Measurements from ENCODE around the gene C2orf72. TPM values are rescaled to one million over a fixed set of nuclear protein-coding genes. Genes with fewer than 3 reads are reported as not detected.
A peak's percentile ranks its signal among the peaks of the same experiment; 100 is the strongest.

C2orf72 gene
- total and polyA plus RNA-seq, 2 of the 13 experiments (the other 11 are each of a cell fraction or from before 2014, with no cell fraction given): 147 to 203 TPM

DNA sequence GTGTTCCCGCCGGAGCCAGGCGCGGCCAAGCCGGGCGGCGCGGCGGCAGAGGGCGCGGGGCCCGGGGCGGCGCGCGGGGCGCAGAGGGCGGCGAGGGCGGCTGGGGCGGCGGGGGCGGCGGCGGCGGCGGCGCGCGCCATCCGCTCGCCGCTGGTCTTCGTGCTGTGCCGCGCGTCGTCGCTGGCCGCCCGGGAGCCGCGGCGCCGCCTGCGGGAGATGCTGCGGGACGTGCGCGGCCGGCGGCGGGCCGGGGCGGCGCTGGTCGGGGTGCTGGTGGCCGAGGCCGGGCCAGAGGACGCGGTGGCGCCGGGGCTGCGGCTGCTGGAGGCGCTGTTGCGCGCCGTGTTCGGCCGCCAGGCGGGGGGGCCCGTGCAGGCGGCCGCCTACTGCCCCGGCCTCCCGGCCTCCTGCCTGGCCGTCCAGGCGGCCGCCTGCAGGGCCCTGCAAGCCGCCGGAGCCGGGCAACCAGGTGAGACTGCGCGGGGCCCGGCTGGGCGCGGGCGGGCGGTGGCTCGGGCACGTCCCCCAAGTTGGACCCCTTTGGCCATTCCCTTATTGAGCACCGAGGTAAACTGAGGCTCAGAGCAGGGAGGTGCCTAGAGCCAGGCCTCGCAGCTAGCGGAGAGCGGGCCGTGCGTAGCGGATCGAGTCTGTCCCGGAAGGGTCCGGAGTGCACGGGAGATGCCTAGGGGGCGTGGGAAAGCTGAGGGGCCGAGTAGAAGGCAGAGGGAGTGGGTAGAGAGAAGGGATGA lies 584 bp downstream of the C2orf72 start (continued):
- no peak for TF ChIP-seq ZNF333 (CRISPR knock-in tag; IDR thresholded peaks at IDR 0.05; ENCODE audit: borderline replicate concordance)
- TF ChIP-seq RBFOX2 (IDR thresholded peaks at IDR 0.05; ENCODE audit: low read depth, low read length): peak; percentile 73
- TF ChIP-seq SP5 (CRISPR knock-in tag; IDR thresholded peaks at IDR 0.05; ENCODE audit: borderline replicate concordance, low read depth): no peak
- TF ChIP-seq HOXA9 (CRISPR knock-in tag; IDR thresholded peaks at IDR 0.05; ENCODE audit: borderline replicate concordance): no peak
- TF ChIP-seq NCOA5 (CRISPR knock-in tag; IDR thresholded peaks at IDR 0.05): no peak
- no peak for TF ChIP-seq ZNF879 (CRISPR knock-in tag; IDR thresholded peaks at IDR 0.05)
- TF ChIP-seq ZNF335 (CRISPR knock-in tag; IDR thresholded peaks at IDR 0.05): no peak
- TF ChIP-seq ZFYVE20 (CRISPR knock-in tag; IDR thresholded peaks at IDR 0.05; ENCODE audit: borderline replicate concordance, low read depth): 0 out of 2 replicates have a peak, but pooled peaks have one; percentile 42
- no peak for TF ChIP-seq ZNF747 (CRISPR knock-in tag; IDR thresholded peaks at IDR 0.05; ENCODE audit: borderline replicate concordance)
- TF ChIP-seq SMC3 (IDR thresholded peaks at IDR 0.05; ENCODE audit: low read length): no peak
- no peak for TF ChIP-seq CEBPZ (IDR thresholded peaks at IDR 0.05; ENCODE audit: low read length)
- TF ChIP-seq SIX4 (CRISPR knock-in tag; IDR thresholded peaks at IDR 0.05): no peak
- TF ChIP-seq PTBP1 (IDR thresholded peaks at IDR 0.05; ENCODE audit: low read depth, low read length, poor library complexity, severe bottlenecking): no peak
- TF ChIP-seq ZNF558 (CRISPR knock-in tag; IDR thresholded peaks at IDR 0.05; ENCODE audit: borderline replicate concordance): no peak
- no peak for TF ChIP-seq PBX3 (CRISPR knock-in tag; IDR thresholded peaks at IDR 0.05; ENCODE audit: borderline replicate concordance)
- TF ChIP-seq KLF11 (CRISPR knock-in tag; IDR thresholded peaks at IDR 0.05): no peak
- no peak for TF ChIP-seq SETDB1 (CRISPR knock-in tag; IDR thresholded peaks at IDR 0.05; ENCODE audit: borderline replicate concordance)
- TF ChIP-seq MXI1 (IDR thresholded peaks at IDR 0.05; ENCODE audit: borderline replicate concordance, low read depth, low read length): 0 out of 3 replicates have a peak, but pooled peaks have one; percentile 16
- TF ChIP-seq, protein P1, sequence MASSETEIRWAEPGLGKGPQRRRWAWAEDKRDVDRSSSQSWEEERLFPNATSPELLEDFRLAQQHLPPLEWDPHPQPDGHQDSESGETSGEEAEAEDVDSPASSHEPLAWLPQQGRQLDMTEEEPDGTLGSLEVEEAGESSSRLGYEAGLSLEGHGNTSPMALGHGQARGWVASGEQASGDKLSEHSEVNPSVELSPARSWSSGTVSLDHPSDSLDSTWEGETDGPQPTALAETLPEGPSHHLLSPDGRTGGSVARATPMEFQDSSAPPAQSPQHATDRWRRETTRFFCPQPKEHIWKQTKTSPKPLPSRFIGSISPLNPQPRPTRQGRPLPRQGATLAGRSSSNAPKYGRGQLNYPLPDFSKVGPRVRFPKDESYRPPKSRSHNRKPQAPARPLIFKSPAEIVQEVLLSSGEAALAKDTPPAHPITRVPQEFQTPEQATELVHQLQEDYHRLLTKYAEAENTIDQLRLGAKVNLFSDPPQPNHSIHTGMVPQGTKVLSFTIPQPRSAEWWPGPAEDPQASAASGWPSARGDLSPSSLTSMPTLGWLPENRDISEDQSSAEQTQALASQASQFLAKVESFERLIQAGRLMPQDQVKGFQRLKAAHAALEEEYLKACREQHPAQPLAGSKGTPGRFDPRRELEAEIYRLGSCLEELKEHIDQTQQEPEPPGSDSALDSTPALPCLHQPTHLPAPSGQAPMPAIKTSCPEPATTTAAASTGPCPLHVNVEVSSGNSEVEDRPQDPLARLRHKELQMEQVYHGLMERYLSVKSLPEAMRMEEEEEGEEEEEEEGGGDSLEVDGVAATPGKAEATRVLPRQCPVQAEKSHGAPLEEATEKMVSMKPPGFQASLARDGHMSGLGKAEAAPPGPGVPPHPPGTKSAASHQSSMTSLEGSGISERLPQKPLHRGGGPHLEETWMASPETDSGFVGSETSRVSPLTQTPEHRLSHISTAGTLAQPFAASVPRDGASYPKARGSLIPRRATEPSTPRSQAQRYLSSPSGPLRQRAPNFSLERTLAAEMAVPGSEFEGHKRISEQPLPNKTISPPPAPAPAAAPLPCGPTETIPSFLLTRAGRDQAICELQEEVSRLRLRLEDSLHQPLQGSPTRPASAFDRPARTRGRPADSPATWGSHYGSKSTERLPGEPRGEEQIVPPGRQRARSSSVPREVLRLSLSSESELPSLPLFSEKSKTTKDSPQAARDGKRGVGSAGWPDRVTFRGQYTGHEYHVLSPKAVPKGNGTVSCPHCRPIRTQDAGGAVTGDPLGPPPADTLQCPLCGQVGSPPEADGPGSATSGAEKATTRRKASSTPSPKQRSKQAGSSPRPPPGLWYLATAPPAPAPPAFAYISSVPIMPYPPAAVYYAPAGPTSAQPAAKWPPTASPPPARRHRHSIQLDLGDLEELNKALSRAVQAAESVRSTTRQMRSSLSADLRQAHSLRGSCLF (CRISPR knock-in tag; IDR thresholded peaks at IDR 0.05; ENCODE audit: borderline replicate concordance): no peak
- TF ChIP-seq ZNF678 (CRISPR knock-in tag; IDR thresholded peaks at IDR 0.05): no peak
- 0 out of 2 replicates have a peak, but pooled peaks have one; percentile 8 for TF ChIP-seq HOXA5 (CRISPR knock-in tag; IDR thresholded peaks at IDR 0.05)

Data from HepG2 (cell line).